B cell (primary cell): ENCODE measurements around the gene SPPL3. TPM values are rescaled to one million over a fixed set of nuclear protein-coding genes. Genes with fewer than 3 reads are reported as not detected.

Experiments used
- ATAC-seq: fragments of 200-7000 bp; cut with Tn5 transposase; one replicate; pipeline ENCODE4 v1.10.0; 2021; ENCODE audit warnings: low read depth, mild to moderate bottlenecking, moderate number of reproducible peaks, moderate library complexity
- CTCF ChIA-PET: fragments of 350-600 bp; sonication (Branson Sonifier 250); formaldehyde crosslinking; loops from one replicate; lab custom pipeline; 2021; ENCODE audit warnings: antibody characterized with exemption, inconsistent platforms; lab: Charles Lee
- POLR2A ChIA-PET: fragments of 350-600 bp; sonication (Branson Sonifier 250); formaldehyde crosslinking; loops from one replicate; lab custom pipeline; 2021; ENCODE audit warnings: antibody characterized with exemption; lab: Charles Lee
- DNase-seq: peaks from one replicate; pipeline ENCODE4 v3.0.0; 2013
- H2AFZ ChIP-seq: 2 replicates; pipeline ENCODE4 v1.6.1; 2012; ENCODE audit warnings: mild to moderate bottlenecking, low read depth, low read length; ENCODE audit not compliant: insufficient read depth, poor library complexity, severe bottlenecking
- H3K27ac ChIP-seq, 2 donors: 1 replicate in 1 of 2; 2 replicates in 1 of 2; pipeline ENCODE4 v1.5.1; 2012 to 2013; ENCODE audit warnings: low read length in 2 of 2, mild to moderate bottlenecking in 2 of 2, moderate library complexity in 1 of 2
- H3K27me3 ChIP-seq, 4 experiments: fragments of 200-600 bp in 1 of 4; sonication (generic) in 1 of 4; replicated peaks in 1 of 4; 1 replicate in 2 of 4; 2 replicates in 2 of 4; pipeline versions ENCODE4 v1.6.1 to v1.7.0; 2013 to 2016; ENCODE audit warnings: low read length in 3 of 4, mild to moderate bottlenecking in 2 of 4, mixed read lengths in 1 of 4, moderate library complexity in 1 of 4; ENCODE audit not compliant: insufficient read depth in 4 of 4, control insufficient read depth in 3 of 4; ENCODE audit errors: control extremely low read depth in 1 of 4
- H3K36me3 ChIP-seq, 2 experiments: replicated peaks in 1 of 2; 1 replicate in 1 of 2; 2 replicates in 1 of 2; pipeline versions ENCODE4 v1.6.1 to v1.7.1; 2013; ENCODE audit warnings: low read length in 1 of 2; ENCODE audit not compliant: insufficient read depth in 2 of 2, control insufficient read depth in 1 of 2; ENCODE audit errors: control extremely low read depth in 1 of 2, extremely low read depth in 1 of 2
- H3K4me1 ChIP-seq, 2 donors: fragments of 200-600 bp in 1 of 2; sonication (generic) in 1 of 2; 1 replicate in 1 of 2; 2 replicates in 1 of 2; pipeline versions ENCODE4 v1.5.1 to v1.6.1; 2013 to 2017; ENCODE audit warnings: low read length in 2 of 2; ENCODE audit not compliant: control insufficient read depth in 2 of 2, insufficient read depth in 2 of 2
- H3K4me2 ChIP-seq: replicated peaks from 2 replicates; pipeline ENCODE3; 2012; ENCODE audit warnings: mild to moderate bottlenecking, low read depth, low read length; ENCODE audit not compliant: poor library complexity, severe bottlenecking
- H3K4me3 ChIP-seq, 5 experiments: fragments of 200-600 bp in 1 of 5; sonication (generic) in 1 of 5; 1 replicate in 3 of 5; 2 replicates in 2 of 5; pipeline versions ENCODE4 v1.5.1 to v1.7.0; 2011 to 2016; ENCODE audit warnings: low read length in 4 of 5, mild to moderate bottlenecking in 4 of 5, low read depth in 2 of 5, control low read depth in 1 of 5, moderate library complexity in 1 of 5; ENCODE audit not compliant: insufficient read depth in 1 of 5; ENCODE audit errors: control extremely low read depth in 1 of 5, extremely low read depth in 1 of 5
- H3K79me2 ChIP-seq: fragments of 200-600 bp; sonication (generic); one replicate; pipeline ENCODE4 v1.6.0; 2016; ENCODE audit warnings: low read length; ENCODE audit not compliant: control insufficient read depth, insufficient read depth
- H3K9ac ChIP-seq: fragments of 200-600 bp; sonication (generic); 2 replicates; pipeline ENCODE4 v1.6.1; 2017; ENCODE audit warnings: mild to moderate bottlenecking, low read length, moderate library complexity
- H3K9me3 ChIP-seq, 3 donors: one replicate each; pipeline versions ENCODE4 v1.6.1 to v1.7.1; 2013; ENCODE audit warnings: low read length in 2 of 3; ENCODE audit not compliant: control insufficient read depth in 2 of 3, insufficient read depth in 1 of 3; ENCODE audit errors: control extremely low read depth in 1 of 3
- H4K20me1 ChIP-seq: 2 replicates; pipeline ENCODE4 v1.6.0; 2012; ENCODE audit warnings: mild to moderate bottlenecking, low read length; ENCODE audit not compliant: insufficient read depth, control insufficient read depth, poor library complexity, severe bottlenecking
- H3K27ac Mint-ChIP-seq: one replicate; pipeline ENCODE4 v1.8.0; 2021; ENCODE audit warnings: mixed read lengths
- H3K27me3 Mint-ChIP-seq: one replicate; pipeline ENCODE4 v1.8.0; 2021; ENCODE audit warnings: mixed read lengths
- H3K4me1 Mint-ChIP-seq: one replicate; pipeline ENCODE4 v1.8.0; 2021; ENCODE audit warnings: mixed read lengths
- H3K4me3 Mint-ChIP-seq: one replicate; pipeline ENCODE4 v1.8.0; 2021; ENCODE audit warnings: mixed read lengths
- H3K9me3 Mint-ChIP-seq: one replicate; pipeline ENCODE4 v1.8.0; 2022; ENCODE audit warnings: mixed read lengths; ENCODE audit not compliant: insufficient read depth
- EZH2 ChIP-seq: IDR thresholded peaks from 2 replicates; pipeline ENCODE4 v1.6.1; 2012; ENCODE audit warnings: borderline replicate concordance, low read depth, mild to moderate bottlenecking, moderate library complexity, low read length; ENCODE audit not compliant: insufficient read depth, poor library complexity, severe bottlenecking
- WGBS: methylation state at CpG from one replicate; pipeline ENCODE4 v1.1.5; 2013; ENCODE audit warnings: missing lambda C conversion rate; ENCODE audit not compliant: insufficient coverage; 5-methylcytosine and 5-hydroxymethylcytosine counted together
- intact Hi-C: fragments of 100-400 bp; cut with micrococcal nuclease; formaldehyde crosslinking; loops from one replicate; pipeline ENCODE4 v1.10.0; 2022
- polyA plus RNA-seq: library from polyadenylated mRNA; depleted of rRNA; stranded (reverse); fragments of >200 nt; gene quantifications from 2 replicates; pipeline ENCODE4 v1.2.3, GENCODE V29; 2012
- total RNA-seq, 2 donors: library from RNA; stranded (reverse); fragments of 120-200 nt in 1 of 2; gene quantifications; 1 replicate in 1 of 2; 2 replicates in 1 of 2; pipeline versions ENCODE4 v1.2.3 to v1.2.4, GENCODE V29; 2013 to 2022
- TF ChIP-seq, protein P1 (sequence below): fragments of 200-600 bp; IDR thresholded peaks from one replicate; pipeline ENCODE4 v1.8.0; 2022; ENCODE audit warnings: antibody characterized with exemption, mild to moderate bottlenecking

Gene SPPL3
- total and polyA plus RNA-seq, 2 donors (not counting 1 experiment from before 2014, with no cell fraction given): 12.3 to 43.6 TPM

DNA sequence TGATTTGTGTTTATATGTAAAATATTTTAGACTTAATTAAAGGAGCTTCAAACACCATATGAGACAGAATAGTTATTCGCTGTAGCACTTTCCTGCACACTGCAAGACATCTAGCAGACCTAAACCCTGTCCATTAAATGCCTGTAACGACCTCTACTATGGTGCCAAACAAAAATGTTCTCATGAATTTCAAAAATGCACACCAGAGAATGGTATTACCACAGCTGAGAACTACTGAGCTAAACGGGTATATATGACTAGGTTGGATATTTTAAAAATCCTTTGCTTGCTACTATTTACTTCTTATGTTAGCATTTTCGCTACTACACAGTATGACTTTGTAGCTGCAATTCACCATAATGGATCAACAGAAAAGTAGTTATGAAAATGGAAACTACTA, 34.8 kb downstream of the SPPL3 start:
- WGBS: no CpG with 5 or more reads among the region's 4 CpGs
- Histone ChIP-seq H3K4me3 (no peak overlapping the region), H3K4me1 (no peaks in the 10 kb centered on the region), H3K9ac (no peak overlapping the region), H4K20me1 (peaks cover 55% of the 10 kb centered on the region), H3K4me2 (no peak overlapping the region), H3K9me3 (no peaks in the 10 kb centered on the region), H3K79me2 (peaks cover 100% of the 10 kb centered on the region), H2AFZ (no peak overlapping the region), H3K36me3 (peaks cover 3 to 5% of the 10 kb centered on the region in 2 experiments), H3K27me3 (no peaks in the 10 kb centered on the region), H3K27ac (no peak overlapping the region)
- CTCF ChIA-PET: interaction anchor here (0.5 kb wide), 1 partner anchor 1263 kb away, joined by 3 read pairs; no protein-coding TSS in a partner anchor
- DNase-seq (no peak), ATAC-seq (no peak)
- POLR2A ChIA-PET: interaction anchor here (0.6 kb wide), 1 partner anchor 529 kb away, joined by 3 read pairs; no protein-coding TSS in a partner anchor
- Mint-ChIP-seq H3K27me3 (no peaks in the 10 kb centered on the region), H3K27ac (no peak overlapping the region), H3K4me1 (peaks cover 36% of the 10 kb centered on the region), H3K9me3 (no peaks in the 10 kb centered on the region), H3K4me3 (no peak overlapping the region)
- TF ChIP-seq EZH2: no peak
- TF ChIP-seq, protein P1, sequence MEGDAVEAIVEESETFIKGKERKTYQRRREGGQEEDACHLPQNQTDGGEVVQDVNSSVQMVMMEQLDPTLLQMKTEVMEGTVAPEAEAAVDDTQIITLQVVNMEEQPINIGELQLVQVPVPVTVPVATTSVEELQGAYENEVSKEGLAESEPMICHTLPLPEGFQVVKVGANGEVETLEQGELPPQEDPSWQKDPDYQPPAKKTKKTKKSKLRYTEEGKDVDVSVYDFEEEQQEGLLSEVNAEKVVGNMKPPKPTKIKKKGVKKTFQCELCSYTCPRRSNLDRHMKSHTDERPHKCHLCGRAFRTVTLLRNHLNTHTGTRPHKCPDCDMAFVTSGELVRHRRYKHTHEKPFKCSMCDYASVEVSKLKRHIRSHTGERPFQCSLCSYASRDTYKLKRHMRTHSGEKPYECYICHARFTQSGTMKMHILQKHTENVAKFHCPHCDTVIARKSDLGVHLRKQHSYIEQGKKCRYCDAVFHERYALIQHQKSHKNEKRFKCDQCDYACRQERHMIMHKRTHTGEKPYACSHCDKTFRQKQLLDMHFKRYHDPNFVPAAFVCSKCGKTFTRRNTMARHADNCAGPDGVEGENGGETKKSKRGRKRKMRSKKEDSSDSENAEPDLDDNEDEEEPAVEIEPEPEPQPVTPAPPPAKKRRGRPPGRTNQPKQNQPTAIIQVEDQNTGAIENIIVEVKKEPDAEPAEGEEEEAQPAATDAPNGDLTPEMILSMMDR: no peak
- intact Hi-C loops: no loop called here

DNA sequence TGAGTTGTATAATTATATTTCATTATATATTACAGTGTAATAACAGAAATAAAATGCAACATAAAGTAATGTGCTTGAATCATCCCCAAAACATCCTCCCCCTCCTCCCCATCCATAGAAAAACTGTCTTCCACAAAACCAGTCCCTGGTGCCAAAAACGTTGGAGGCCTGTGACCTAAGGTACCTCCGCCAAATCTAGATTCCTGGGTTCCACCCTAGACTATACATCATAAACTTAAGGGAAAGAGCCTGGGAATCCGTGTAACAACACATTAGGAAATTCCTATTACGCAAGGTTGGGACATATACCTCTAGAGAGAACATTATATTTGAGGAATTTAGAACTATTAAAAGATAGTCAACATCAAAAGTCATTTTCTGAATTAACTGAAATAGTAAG, 38.0 kb downstream of the SPPL3 start:
- CTCF ChIA-PET: no interaction called here
- Histone ChIP-seq H3K4me3 (no peak overlapping the region), H2AFZ (no peak overlapping the region), H3K36me3 (peaks cover 0 to 4% of the 10 kb centered on the region in 2 experiments), H3K4me1 (no peaks in the 10 kb centered on the region), H3K4me2 (no peak overlapping the region), H3K79me2 (peaks cover 99% of the 10 kb centered on the region), H3K9me3 (no peaks in the 10 kb centered on the region), H3K27me3 (no peaks in the 10 kb centered on the region), H4K20me1 (peaks cover 68% of the 10 kb centered on the region), H3K27ac (no peak overlapping the region), H3K9ac (no peak overlapping the region)
- peaks cover 33% of the 10 kb centered on the region for H3K4me1 Mint-ChIP-seq
- POLR2A ChIA-PET: no interaction called here
- TF ChIP-seq EZH2: no peak
- TF ChIP-seq, protein P1: no peak
- no peak for ATAC-seq
- no peaks in the 10 kb centered on the region for H3K27me3 Mint-ChIP-seq
- 93% methylated on average over 2 of the region's 4 CpGs for WGBS
- intact Hi-C loops: no loop called here
- H3K9me3 Mint-ChIP-seq: no peaks in the 10 kb centered on the region
- H3K27ac Mint-ChIP-seq: no peak overlapping the region
- H3K4me3 Mint-ChIP-seq: no peak overlapping the region
- no peak for DNase-seq
